Measurements from ENCODE around the gene ARHGAP27.
A peak's percentile ranks its signal among the peaks of the same experiment; 100 is the strongest.
"Not testable (repeated sequence)": the region's sequence is repeated elsewhere in the genome, so short reads cannot be mapped to it uniquely, and the experiment has no call there.

Gene ARHGAP27

DNA sequence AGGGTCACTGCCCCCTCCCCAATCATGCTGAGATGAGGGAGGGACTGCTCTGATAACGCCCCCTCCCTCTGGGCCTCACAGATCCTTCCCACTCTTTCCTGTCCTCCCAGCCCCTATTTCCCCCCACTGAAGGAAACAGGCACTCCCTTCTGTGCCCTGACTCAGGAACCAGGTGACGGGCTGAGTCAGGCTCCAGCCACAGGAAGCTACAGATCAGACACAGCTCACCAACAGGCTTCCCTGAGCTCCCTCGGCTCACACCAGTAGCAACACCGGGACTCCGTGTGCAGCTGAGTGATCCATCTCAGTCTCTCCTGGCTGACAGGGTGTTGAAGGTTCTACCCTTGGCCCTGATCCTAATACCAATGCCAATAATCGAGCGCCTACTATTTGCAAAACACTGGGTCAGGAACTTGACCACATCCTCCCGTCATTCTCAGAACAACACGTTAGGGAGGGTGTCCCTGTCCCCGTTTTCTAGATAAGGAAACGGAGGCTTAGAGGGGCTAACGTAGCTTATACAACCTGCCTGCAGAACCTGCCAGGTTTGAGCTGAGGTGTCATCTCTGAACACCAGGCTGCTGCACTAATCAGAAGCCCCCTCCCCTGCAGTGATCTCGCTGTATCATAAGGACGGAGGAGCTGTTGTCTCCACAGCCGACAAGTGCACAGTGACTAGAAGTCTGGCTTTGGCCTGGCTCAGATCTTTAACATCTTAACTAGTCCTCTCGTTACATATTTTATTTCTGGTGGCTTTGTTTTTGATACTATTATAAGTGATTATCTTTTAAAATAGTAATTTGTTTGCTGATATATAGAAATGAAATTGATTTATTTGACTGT lies 13.5 kb upstream of the ARHGAP27 start:
- peak in 1 of 2 experiments; percentile 23 for DNase-seq

DNA sequence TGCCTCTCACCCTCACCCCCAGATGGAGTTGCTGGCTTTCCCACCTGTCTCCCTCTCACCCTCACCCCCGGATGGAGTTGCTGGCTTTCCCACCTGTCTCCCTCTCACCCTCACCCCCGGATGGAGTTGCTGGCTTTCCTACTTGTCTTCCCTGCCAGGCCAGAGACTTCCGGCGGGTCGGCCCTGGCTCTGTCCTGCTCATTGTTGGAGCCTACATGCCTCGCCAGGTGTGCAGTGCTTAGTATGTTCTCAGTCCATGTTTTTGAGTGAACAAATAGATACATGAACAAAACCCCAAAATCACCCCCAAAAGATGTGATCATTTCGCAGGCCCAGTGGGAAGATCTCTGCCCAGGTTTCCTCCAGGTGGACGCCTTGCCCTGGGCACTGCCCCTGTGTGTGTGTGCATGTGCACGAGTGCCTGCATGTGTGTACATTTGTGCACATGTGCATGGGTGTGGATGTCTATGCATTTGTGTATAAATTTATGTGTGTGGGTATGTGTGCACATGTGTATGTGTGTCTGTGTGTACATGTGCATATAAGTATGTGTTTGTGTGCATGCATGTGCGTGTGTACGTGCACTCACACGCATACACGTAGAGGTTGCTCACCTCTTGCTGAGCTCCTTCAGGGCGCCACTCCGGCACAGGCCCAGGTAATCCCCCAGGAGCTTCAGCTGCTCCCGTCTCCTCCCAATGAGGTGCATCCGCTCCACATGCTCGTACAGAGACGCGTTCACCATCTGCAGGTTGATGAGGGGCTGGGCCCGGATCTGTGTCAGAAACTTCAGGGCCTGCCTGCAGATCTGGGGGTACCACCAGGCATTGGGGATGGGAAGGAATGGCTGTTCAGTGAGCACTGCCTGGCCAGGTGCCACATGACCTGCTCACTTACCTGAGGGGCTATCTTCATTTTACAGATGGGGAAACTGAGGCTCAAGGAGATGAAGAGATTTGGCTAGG lies 12.5 kb upstream of the ARHGAP27 start:
- DNase-seq = not testable (repeated sequence)

DNA sequence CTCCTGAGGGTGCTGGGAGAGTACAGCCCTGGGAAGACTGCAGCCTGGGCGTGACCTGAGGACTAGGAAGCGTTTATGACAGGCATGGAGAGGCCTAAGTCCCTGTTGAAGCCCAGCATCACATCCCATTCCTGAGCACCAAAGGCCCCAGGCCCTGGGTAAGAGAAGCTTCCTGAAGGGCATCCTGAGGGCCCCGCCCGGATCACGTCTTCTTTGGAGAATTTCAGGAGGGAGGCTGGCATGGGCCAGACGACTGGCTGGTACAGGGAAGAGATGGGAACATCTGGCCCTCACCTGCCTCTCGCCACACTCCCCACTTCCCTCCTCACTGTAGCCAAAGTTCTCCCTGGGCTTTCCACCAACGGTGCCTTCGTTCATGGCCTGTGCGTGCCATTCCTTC lies 11.6 kb upstream of the ARHGAP27 start:
- DNase-seq = not testable (repeated sequence)

DNA sequence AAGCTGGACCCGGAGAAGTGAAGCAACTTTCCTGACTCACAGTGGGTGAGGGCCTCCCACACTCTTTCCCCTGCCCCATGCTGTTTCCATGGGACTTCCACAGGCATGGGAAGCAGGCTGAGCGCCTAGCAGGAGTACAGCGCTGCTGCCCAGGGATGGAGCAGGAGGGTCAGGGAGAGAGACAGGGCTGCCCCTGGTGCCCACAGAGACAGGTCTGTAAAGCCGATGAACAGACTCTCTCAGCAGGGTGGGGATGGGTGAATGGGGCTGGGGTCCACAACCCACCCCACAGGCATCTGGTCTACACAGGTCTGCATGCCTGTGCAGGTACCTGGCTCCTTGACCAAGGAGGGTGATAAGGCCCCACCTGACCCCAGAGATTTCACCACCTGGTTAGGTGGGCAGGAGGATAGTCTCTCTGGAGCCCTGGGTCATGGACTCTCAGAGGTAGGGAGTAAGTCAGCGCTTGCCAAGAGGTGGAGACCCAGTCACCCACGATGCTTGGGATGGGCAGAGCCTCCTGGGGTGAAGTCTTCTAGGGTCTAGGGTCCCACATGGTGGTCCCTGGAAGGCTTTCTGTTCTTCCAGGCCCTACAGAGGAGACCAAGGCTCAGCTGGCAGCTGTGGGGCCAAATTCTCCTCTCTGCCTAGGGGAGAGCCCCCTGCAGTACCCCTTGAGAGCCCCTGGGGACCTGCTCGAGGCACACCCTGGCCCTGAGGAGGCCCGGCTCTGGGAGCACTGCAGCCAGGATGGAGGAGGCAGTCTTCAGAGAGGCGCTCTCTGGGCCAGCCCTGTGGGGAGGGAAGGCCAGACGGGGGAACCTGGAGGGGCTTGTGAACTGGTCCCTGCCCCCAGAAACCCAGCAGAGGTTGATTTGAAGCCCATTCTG lies 10.9 kb upstream of the ARHGAP27 start:
- DNase-seq = not testable (repeated sequence)

DNA sequence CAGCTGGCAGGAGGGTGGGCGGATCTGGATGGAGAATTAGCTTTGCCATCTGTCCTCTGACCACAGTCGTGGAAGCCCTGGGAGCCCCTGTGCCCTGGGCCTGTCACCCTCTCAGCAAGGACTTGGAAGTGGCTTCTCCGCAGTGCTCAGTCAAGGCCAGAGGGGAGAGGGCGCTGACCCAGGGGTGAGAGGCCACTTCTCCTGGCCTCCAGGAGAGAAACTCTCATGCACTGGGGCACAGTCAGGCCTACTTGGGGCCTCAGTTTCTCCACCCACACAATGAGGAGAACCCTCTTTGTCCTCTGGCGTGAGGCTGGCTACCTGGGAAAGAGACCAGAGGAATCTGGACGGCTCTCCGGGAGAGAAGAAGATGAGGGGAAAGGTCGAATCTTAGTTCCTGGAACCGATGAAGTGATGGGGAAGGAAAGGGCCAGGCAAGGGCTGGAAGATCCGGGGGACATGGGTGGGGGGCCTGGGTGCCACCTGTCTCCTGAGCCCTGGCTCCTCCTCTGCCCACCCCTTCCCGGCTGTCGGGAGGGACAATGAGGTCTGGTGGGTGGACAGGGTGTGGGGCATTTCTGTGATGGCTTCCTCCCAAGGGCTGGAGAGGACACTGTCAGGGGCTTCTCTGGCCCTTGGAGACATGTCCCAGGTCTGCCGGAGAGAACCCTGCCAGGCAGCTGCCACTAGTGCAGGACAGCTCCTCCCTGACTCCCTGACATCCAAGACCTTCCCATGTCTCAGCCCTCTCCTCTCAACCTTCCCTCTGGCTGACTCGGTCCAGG lies 9.0 kb upstream of the ARHGAP27 start:
- no peak for DNase-seq

DNA sequence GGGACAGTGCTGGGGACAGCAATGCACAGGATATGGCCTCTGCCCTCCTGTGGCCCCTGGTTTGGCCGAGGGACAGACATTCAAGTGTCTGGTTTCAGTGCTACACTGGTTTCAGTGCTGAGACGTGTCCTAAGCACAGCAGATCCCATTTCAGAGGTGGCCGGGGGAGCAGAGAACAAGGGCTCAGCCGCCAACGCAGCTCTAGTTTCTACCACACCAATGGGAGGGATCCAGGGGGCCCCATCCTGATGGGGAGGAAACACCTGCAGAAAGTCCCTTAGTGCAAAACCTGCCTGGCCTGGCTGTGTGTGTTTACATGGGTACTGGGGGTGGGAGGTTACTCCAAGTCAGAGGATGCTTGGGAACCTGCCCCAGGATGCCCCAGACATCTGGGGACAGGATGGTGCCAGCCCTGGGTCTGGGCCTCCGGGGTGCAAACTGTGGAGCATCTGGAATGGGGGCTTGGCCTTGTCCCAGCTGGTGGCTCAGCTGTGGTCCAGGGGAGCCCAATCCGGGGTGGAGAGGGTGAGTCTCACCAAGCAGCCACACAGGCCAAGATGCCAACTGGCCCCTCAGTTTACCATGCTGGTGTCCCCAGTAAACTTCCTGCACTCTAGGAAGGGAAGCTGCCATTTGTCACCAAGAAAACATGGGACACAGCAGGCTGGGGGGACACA lies 8.3 kb upstream of the ARHGAP27 start:
- DNase-seq = not testable (repeated sequence)

DNA sequence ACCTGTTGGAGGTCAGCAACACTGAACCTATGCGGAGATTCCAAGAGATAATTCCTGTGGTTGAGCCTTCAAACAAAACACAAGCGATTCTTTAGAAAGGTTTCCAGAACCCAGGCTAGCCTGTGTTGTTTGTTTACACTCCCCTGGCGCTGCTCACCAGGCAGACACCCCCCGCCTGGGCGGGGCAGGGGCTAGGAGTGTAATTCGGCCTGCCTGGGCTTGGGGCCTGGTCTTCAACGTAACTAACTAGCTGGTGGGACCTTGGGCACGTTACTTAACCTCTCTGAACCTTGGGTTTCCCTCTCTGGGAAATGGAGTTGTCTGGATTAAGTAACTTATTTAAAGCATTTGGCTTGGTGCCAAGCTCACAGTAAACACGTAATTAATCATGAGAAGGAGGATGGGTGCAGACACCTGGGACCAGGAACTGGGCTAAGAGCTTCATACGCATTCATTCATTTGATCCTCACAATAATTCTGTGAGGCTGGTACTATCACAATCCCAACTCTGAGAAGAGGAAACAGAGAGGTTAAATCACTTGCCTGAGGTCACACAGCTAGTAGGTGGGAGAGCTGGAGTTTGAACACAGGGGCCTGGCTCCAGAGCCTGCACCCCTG lies 7.6 kb upstream of the ARHGAP27 start:
- DNase-seq = no peak

DNA sequence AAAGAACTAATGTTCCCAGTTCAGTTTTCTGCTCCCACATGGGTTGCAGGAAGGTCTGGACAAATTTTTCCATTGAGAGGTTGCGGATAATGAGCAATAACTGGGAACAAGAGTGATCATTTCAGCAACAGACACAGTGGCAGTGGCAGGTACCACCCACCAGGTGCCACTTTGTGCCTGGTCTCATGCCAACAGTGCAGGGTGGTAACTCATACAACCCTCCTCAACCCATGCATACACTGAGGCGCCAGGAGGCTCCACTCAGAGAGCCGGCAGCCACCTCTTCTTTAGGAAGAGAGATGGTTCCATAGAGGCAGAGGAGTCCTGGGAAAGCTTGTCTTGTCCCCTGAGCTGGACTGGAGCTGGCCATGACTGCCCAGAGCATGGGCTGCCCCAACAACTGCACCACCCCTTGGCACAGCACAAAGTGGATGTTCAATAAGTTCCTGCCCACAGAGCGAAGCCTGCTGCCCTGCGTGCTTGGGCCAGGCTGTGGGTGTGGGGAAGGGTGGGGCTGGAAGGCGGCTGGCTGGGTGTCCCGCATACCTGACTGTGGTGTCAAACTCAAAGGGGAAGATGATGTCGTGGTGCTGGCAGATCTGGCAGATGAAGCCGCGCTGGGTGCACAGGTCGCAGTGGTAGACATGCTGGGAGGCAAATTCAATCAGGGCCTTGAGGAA lies 6.4 kb upstream of the ARHGAP27 start:
- no peak for DNase-seq

DNA sequence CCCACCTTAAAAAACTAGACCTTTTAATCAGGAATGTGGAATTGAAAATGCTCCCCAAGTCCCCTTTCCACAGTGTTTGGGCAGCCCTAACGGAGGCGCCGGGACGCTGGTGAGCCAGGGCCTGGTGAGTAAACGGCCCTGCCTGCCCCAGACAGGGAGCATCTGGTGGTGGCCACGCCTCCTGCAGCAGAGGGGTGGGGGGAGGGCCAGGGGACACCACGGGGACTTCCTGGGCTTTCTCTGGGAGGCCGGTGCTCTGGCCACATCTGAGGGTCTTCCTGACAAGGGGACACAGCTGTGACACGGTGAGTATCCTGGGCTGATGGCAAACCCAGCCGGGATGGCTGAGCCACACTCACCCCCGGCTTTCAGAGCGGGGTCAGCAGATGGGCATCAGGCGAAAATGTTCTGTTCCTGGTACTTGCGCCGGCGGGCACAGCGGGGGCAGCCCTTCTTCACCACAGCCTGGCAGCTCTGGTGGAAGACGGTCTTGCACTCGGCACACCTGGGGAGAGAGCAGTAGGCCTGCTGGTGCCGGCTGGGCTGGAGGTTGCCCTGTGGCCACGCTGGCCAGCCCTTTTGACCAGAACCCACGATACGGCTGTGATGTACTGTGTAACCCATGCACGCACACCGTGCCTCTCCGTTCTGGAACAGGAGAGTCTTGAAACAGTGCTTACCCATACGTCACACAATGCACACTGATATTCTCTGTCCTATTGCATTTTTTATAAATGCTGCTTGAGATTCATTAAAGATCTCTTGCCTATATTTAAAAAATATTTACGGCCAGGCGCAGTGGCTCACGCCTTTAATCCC lies 5.0 kb upstream of the ARHGAP27 start:
- DNase-seq = no peak

DNA sequence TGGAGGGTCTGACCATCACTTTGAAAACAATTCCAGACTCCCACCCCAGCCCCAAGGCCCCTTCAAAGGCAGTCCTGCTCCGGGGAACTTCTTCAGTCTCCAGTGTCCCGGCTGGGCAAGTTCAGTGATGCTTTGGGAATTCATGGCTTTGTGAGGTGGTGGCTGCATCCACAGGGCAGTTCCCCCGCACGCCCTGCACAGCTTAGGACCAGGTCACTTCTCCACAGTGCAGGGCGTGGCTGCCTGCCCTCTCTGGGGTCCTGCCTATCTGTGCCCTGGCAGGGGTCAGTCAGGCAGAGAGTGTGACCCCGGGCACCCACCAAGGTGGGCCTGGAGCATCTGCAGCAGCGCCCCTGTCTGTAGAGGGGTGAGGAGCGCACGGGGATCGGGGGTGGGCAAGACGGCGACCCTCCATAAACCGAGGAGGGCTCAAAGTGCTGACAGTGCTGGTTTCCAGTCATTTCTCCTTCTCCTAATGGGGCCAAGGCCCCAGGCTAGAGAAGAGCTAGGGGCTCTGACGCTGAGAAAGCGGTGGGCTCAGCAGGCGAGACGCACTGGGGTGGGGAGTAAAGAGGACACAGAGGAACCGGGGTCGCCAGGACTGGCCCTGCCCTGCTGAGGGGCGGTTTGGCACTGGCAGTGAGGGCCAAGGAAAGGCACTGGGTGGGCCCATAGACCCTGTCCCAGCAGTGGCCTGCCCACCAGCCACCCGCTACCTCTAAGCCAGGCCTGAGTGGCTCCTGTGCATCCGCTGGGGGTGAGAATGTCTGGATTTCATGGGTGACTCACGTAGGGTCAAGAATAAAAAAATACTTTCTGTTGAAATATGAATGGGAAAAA lies 4.2 kb upstream of the ARHGAP27 start:
- no peak for DNase-seq

DNA sequence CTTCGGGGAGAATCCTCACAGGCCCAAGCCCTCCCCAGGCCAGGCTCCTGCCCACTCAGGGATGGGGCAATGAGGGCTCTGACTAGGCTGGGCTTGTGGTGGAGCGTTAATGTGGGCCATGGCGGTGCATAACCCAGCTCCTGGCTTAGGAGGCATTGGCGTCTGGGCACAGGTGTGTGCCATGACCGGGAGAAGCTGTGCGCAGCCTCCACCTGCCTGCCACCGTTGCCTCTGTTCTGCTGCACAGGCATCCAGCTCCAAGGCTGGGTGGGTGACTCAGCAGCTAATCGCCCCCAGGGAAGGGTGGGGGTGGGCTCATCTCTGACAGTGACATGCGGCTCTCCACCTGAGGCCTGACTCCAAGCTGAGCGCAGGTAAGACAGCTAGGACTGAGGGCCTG lies 3.5 kb upstream of the ARHGAP27 start:
- no peak for DNase-seq

DNA sequence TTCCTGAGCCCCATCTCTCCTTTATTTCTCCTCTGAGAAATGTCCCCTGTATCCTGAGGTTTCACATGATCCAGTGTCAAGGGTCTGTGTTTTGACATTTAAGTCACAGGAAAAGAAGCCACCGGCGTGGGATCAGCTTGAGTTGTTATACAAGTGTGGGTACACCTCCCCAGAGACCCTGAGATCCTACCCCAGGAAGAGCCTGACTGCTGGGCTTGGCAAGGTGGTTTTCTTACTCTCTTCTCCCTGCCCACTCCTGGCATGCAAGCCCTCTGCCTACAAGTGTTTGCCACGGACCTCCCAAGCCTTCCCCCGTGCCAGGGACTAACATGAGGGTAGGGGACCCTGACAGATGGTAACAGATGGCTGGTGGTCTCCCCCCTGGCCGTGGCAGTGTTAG lies 2.8 kb upstream of the ARHGAP27 start:
- DNase-seq = no peak

DNA sequence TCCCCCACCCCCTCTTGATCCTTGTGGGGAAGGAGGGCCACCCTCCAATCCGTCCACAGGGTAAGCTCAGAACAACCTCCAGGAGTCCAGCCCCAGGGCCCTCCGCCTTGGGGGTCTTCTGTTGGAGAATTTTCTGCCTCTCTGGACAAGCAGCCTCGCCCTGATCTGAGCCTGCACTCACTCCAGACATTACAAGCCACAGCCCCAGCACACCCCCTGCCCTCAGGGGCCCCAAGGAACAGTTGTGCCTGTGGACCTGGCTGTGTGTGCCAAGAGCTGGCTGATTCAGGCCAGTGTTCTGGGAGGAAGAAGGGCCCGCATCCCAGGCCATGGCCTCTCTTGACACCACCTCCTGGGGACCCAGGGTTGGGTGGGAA lies 477 bp upstream of the ARHGAP27 start:
- DNase-seq = no peak

DNA sequence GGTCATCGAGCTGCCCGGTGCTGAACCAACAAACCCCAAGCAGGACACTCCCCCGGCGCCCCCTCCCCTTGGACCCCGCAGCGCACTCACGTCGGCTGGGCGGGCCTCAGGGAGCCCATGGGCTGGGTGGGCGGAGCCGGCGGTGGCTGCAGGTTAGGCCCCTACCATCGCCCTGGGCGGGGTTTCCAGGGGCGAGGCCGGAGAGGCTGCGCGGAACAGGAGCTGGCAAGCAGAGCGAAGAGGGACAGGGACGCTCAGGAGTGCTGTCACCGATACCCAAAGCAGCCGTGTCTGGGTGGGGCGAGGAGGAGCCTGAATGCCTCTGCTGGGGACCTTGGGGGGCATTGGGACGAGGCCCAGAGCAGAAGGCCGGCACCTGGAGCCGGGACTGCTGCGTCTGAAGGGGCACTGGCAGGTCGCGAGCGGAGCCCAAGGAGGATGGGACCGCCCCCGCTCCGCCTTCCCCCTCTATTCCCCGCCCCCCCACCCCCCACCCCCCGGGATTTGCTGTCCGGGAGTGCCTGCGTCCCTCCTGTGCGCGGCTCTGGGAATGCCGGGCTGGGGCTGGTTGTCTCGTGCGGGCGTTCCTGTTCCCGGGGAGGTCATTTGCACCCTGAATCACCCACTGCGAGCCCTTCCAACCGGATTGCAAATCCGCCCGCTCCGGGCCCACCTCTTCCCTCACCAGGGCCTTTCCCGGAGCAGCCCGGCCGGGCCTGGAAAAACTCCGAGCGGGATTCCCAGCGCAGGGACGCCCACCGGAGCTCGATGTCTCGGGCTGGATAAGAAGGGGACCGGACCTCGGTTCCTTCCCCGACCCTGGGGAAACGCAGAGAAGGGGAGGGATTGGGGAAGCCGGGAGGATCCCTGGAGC lies 902 bp downstream of the ARHGAP27 start:
- peak; percentile 61 to 70 for DNase-seq

DNA sequence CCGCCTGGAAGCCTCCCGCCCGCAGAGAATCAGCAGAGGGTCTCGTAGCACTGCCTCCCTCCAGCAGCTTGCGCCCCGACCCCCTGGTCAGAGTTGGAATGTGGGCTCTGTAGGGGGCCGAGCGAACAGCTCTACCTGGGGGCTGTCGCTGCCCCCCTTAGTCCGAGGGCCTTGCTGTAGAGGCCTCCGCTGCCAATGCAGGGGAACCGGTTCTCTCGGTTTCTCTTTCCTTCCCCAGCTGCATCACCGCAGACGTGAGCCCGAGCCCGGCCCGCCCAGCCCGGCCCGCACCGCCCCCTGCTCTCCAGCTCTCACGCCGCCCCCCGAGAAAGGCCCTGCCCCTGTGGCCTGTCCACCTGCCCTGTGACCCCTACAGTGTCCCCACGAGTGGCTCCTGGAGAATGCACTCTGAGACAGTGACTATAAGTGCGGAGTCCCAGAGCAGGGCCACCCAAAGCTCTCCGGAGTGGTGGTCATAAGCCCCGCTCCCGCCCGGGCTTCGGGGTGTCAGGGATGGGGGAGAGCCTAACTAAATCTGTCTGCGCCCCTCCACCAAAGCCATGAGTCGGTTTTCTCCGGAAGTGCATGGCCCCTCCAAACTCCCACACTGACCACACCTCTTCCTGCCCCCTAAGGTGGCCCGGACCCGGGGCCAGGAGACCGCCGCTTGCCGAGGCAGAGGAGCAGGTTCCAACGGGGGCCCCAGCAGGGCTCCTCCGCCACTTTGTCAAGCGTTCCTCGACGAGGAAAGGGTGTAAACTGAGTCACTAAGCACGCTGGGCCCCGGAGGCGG lies 1.7 kb downstream of the ARHGAP27 start:
- peak; percentile 22 to 42 for DNase-seq

DNA sequence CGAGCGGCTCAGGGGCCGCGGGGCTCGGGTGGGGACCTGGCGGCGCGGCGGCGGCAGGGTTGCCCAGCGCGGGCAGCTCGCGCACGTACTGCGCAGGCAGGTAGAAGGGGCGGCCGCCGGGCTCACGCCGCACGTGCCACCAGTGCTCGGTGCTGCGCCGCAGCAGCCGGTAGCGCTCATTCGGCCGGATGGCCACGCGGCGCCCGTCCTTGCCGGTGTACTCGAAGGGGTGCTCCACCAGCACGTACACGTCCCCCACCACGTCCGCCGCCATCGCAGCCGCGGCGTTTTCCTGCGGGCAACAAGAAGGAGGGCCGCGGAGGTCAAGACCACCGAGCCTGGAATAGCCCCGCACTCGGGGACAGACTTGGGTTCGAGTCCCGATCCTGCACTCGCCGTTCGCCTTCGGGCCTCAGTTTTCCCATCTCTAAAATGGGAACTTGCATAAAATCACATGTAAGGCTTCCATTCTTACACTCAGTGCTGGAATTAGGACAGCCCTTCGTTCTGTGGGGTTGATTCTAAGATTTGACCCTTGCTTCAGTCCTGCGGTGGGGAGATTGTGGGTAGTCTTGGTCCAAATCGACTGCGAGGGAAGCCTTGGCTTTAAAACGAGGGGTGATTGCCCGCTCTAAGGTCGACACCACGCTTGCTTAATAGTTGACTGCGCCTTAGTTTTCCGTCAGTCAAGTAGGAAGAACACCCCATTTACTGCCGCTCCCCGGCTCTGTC lies 2.5 kb downstream of the ARHGAP27 start:
- no peak for DNase-seq
